ENCODE data around the gene TNFRSF1A.

DNA sequence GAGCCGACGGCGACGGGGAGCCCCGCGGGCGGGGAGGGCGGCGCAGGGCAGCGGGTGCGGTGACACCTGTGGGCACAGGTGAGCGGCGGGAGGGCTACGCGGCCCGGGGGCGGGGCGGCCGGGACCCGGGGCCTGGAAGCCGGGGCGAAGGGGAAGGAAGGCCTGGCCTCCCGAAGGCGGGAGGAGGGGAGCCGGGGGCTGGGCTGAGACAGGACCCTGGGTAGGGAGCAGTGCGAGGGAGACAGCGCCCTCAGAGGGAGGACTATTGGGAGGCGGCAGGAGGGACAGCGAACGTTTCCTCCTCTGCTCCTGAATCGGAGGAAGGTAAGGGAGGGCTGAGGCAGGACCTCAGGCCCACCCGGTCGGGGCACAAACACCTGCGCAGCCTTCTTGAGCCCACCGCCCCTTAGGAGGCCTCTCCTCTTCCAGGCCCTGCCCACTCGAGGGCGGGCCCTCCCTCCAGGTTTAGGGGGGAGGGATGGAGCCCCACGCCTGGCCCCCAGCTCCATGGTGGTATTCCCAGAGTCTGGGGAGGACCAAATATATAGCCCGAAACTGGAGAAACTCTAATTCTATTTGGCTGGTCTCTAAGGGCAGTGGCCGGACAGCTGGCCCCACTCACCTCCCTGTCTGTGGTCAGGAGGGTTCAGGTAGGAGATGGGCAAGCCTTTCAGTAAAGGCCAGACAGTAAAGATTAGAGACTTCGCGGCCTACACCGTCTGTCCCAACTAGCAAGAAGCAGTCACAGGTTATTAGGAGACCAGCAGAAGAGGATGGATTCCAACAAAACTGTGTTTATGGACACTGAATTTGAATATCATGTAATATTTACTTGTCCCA is 30.9 kb downstream of the TNFRSF1A start:
- TF ChIP-seq EP300 (IDR thresholded peaks at IDR 0.05), result no peak
- no peak for TF ChIP-seq POLR2AphosphoS5 (IDR thresholded peaks at IDR 0.05)
- TF ChIP-seq, protein P1, sequence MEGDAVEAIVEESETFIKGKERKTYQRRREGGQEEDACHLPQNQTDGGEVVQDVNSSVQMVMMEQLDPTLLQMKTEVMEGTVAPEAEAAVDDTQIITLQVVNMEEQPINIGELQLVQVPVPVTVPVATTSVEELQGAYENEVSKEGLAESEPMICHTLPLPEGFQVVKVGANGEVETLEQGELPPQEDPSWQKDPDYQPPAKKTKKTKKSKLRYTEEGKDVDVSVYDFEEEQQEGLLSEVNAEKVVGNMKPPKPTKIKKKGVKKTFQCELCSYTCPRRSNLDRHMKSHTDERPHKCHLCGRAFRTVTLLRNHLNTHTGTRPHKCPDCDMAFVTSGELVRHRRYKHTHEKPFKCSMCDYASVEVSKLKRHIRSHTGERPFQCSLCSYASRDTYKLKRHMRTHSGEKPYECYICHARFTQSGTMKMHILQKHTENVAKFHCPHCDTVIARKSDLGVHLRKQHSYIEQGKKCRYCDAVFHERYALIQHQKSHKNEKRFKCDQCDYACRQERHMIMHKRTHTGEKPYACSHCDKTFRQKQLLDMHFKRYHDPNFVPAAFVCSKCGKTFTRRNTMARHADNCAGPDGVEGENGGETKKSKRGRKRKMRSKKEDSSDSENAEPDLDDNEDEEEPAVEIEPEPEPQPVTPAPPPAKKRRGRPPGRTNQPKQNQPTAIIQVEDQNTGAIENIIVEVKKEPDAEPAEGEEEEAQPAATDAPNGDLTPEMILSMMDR (IDR thresholded peaks at IDR 0.05), result no peak

All from upper lobe of left lung (tissue), 4 donors.